Epithelial cell of esophagus (primary cell): Measurements from ENCODE around the gene MAPK4.

Experiments used
- DNase-seq: peaks from one replicate; pipeline ENCODE4 v3.0.0; 2010; ENCODE audit warnings: low read depth
- H3K4me3 ChIP-seq: 2 replicates; pipeline ENCODE4 v1.5.1; 2011; ENCODE audit warnings: mild to moderate bottlenecking, low read length, control low read depth
- CTCF ChIP-seq: IDR thresholded peaks from 2 replicates; pipeline ENCODE4 v1.5.1; 2011; ENCODE audit warnings: low read depth, mild to moderate bottlenecking, low read length, control low read depth, inconsistent platforms; ENCODE audit not compliant: insufficient read depth; ENCODE audit errors: missing control alignments

MAPK4 gene

DNA sequence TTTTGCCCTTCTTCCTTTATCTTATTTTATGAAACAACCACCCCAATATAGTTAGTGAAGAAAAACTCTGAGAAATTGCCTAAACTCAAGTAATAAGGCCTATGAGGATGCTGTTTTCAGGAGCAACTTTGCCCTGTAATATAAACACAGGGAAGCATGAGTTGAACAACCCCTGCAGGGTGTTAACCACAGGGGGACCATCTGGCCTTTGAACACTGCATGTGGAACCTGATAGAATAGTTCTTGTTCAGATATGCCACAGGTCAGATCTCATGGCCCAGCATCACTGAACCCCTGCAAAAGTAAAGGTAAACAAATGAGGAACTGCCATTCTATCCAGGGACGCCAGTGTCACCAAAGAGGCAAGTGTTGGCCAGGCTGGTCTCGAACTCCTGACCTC, 82.6 kb downstream of the MAPK4 start:
- no peak overlapping the region for H3K4me3 ChIP-seq
- no peak for DNase-seq
- TF ChIP-seq CTCF = no peak

DNA sequence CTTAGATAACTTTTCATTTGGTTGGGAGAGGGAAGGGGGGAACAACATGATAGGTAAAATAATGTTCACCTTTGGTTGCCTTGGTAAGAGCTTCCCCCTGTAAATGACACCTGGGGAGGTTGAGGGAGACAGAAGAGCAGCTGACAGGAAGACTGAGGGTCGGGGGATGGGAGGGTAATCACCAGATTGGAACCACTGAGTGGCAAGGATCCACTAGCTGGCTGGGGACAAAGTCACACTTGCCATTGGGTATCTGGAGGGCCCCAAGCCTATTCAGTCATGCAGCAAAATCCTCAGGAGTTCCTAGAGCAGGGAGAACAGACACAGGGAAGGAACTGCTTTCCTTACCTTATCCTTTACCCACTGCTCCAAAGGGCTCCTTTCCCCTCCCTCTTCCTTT, 84.3 kb downstream of the MAPK4 start:
- no peak for DNase-seq
- no peak overlapping the region for H3K4me3 ChIP-seq
- TF ChIP-seq CTCF = no peak

- peak; percentile 75 for TF ChIP-seq CTCF
Measured at GRCh38 chr18:50644807-50645206, 84.9 kb downstream of the MAPK4 start.

GRCh38 chr18:50647237-50647636, 87.3 kb downstream of the MAPK4 start:
- DNase-seq = no peak
- TF ChIP-seq CTCF = no peak
- H3K4me3 ChIP-seq = no peak overlapping the region

More at GRCh38 chr18:50644807-50645206, 84.9 kb downstream of the MAPK4 start:
- DNase-seq = peak; percentile 63
- H3K4me3 ChIP-seq = no peak overlapping the region

DNA sequence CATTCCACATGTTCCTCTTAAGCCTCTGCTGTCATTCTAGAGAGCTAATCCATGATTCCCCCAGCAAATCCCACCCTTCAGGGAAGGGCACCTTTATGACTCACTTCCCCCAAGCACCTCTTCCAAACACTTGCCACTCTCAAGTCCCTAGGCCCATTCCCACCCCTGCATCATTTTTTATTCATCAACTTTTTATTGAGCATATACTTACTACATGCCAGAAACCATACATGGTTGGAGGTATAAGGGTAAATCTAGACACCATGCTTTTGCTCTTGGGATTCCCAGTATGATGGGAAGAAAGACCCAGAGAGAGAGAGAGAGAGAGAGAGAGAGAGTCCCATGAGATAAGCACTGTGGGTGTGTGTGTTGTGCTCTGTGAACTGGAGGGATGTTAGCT, 87.9 kb downstream of the MAPK4 start:
- no peak for TF ChIP-seq CTCF
- no peak for DNase-seq
- no peak overlapping the region for H3K4me3 ChIP-seq

DNA sequence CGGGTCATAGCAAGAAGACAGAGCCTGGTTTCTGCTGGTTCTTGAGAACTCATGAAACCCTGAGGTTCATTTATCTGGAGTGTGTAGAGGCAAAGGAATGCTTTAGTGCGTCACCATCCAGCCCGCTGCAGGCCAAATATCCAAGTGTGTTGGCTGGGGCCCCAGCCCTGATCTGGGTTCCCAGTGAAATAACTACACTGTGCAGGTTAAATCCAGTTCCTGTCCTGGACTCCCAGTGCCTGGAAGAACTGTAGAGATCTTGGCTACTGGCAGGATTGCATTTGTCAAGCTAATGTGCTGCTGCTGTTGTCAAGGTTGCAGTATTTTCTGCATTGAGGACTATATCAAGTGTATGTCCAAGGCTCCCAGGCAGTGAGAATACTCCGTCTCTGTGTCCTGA, 89.9 kb downstream of the MAPK4 start:
- H3K4me3 ChIP-seq = no peak overlapping the region
- TF ChIP-seq CTCF = no peak
- DNase-seq = peak; percentile 50

DNA sequence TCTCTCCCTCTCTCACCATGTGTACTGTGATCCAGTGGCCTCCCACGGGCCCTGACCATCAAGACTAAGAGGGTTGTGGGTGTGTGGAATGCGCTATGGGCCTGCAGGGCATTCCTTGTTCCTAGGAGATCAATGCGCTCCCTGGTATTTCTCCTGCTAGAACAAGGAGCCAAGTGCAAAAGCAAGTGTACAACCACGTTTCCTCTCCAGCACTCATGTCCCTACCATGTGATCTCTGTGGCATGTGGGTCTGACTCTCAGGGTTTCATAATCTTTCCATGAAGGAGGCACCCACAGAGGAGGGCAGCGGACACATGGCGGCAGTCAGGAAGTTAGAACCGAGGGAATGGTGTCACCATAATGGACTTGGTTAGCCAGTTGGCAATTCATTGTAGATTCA, 91.4 kb downstream of the MAPK4 start:
- no peak for DNase-seq
- TF ChIP-seq CTCF = no peak

More for the DNA sequence above, 91.4 kb downstream of the MAPK4 start:
- H3K4me3 ChIP-seq = no peak overlapping the region
